Right lobe of liver (tissue), 4 donors: Measurements from ENCODE around the gene ARHGAP12.

Experiments used
- POLR2A ChIP-seq: fragments of 450-650 bp; IDR thresholded peaks from one replicate; pipeline ENCODE4 v1.6.1; 2017; ENCODE audit warnings: antibody characterized with exemption, mild to moderate bottlenecking
- TF ChIP-seq, protein P1 (sequence below), 4 donors: fragments of 200-600 bp in 3 of 4; fragments of 450-650 bp in 1 of 4; IDR thresholded peaks; one replicate each; pipeline versions ENCODE4 v1.5.1 to v1.8.0; 2016 to 2022; ENCODE audit warnings: antibody characterized with exemption in 4 of 4, mild to moderate bottlenecking in 2 of 4
- donor health status: DM: no; HTN: no; CAD: no.
- donor health status: DM: no; HTN: no; CAD: no.
- donor health status: DM: no; HTN: yes; CAD: no.

DNA sequence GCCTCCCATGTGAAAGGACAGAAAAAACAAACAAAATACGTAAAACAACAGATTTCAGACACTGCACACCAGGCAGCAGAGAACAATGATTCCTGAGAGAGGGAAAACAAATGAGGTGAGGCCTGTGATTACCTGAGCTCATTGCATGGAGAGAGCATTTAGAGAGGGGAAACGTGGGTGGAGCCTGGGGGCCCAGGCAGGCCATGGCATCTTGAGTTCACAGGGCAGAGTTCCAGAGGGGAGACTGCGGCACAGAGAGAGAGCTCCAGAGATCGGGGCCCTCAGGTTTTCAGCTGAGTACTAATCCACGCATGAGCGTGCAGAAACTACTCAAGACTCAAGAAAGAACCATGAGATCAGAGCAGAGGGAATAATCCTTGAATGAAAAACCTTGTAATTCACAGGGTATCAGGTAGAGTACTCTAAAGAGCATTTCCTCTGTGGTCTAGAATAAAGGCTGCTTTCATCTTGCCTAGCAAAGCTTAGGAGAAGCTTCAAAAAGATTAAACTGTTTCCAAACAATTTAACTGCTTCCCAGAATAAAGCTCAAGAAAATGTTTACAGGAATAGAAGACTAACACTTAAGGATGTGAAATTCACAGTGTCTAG, 46.6 kb upstream of the ARHGAP12 start:
- TF ChIP-seq, protein P1, sequence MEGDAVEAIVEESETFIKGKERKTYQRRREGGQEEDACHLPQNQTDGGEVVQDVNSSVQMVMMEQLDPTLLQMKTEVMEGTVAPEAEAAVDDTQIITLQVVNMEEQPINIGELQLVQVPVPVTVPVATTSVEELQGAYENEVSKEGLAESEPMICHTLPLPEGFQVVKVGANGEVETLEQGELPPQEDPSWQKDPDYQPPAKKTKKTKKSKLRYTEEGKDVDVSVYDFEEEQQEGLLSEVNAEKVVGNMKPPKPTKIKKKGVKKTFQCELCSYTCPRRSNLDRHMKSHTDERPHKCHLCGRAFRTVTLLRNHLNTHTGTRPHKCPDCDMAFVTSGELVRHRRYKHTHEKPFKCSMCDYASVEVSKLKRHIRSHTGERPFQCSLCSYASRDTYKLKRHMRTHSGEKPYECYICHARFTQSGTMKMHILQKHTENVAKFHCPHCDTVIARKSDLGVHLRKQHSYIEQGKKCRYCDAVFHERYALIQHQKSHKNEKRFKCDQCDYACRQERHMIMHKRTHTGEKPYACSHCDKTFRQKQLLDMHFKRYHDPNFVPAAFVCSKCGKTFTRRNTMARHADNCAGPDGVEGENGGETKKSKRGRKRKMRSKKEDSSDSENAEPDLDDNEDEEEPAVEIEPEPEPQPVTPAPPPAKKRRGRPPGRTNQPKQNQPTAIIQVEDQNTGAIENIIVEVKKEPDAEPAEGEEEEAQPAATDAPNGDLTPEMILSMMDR (IDR thresholded peaks at IDR 0.05) = no peak
- TF ChIP-seq POLR2A = no peak
